DLD1 (cell line): Measurements from ENCODE around the gene NCAPH2.

Experiments used
- in situ Hi-C: cut with HindIII; loops from 2 replicates; pipeline ENCODE4 v1.10.0; 2017; ENCODE audit warnings: low sequenced_read_pairs

Gene NCAPH2

DNA sequence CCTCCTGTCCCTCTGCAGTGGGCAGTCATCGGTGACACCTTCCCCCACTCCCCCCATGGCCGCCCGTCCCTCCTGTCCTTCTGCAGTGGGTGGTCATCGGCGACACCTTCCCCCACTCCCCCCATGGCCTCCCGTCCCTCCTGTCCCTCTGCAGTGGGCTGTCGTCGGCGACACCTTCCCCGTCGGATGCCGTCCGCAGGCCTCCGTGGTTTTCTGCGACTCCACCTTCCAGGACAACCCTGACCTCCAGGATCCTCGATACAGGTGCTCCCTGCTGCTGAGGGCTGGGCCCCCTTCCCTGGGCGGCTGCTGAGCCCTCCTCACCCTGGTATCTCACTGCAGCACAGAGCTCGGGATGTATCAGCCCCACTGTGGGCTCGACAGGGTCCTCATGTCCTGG, 19.1 kb upstream of the NCAPH2 start:
- in situ Hi-C loops: no loop called here

DNA sequence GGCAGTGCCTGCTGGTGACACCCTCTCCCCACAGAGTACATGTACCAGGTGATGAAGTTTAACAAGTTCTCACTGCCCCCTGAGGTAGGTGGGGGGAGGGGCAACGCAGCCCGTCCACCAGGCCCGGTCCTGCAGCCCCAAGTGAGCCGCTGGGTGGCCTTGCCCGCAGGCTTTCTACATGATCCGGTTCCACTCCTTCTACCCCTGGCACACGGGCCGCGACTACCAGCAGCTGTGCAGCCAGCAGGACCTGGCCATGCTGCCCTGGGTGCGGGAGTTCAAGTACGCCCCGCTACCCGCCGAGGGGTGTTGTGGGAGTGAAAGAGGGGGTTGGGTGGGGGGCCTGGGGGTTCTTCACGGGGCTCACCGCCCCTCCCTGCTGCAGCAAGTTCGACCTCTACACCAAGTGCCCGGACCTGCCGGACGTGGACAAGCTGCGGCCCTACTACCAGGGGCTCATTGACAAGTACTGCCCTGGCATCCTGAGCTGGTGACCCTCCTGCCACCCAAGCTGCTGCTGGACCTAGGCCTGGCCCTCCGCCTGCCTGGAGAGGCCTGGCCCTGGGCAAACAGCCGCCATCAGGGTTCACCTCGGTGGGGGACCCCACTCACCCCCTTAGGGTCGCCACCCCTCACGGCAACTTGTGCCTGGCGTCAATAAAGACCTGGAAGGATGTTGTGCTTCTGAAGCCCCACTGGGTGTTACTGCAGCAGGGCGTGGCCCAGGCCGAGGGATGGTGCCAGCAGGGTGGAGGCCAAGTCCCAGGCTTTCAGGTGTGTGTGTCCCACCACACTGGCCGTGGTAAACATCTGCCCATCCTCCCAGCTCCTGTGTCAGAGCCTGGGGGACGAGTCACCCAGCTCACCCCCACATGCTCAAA, 18.4 kb upstream of the NCAPH2 start:
- in situ Hi-C loops: no loop called here

DNA sequence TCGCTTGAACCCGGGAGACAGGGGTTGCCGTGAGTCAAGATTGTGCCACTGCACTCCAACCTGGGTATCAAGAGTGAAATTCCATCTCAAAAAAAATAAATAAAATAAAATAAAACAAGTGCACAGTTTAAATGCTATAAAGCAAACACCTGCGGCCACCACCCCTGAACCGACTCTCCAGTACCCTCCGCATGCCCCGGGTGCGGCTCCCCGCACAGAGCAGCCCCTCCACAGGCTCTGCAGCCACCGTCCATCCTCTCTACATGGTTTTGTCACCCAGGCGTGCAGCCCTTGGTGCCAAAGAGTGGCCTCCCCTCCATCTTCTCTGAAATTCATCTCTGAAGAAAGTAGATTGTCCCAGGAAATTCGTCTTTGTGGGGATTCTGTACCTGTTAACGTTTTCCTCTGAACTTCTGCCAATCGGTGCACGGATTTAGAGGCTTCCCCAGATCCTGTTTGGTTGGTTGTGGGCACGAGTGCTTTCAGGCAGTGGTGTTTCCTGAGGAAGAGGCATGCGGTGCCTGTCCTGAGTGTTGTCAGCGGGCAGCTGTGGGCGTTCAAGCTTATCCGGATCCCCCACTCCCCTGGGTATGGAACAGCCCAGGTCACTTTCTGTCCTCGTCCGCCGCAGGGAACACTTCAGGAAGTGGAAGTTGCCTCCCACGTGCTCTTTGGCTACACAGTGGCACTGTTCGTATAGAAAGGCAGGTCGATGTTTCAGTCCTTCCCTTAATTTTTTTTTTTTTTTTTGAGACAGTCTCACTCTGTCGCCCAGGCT, 17.3 kb upstream of the NCAPH2 start:
- in situ Hi-C loops: no loop called here

DNA sequence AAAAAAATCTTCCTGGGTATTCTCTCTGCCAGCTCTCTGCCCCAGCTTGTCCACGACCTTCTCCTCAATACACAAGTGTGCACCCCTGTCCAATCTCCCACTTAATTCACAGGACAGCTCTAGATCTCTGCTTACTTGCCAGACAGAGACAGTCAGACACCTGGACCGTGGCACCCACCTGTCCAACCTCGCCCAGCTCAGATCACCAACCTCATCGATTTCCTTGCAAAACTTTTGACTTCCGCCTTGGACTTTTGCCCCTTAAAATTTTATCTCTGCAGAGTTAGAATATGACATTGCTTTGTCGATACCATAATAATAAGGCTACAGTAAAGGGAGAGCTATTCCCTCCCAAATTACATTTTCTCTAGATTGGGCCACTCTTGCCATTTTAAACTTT, 10.9 kb upstream of the NCAPH2 start:
- in situ Hi-C loops: no loop called here

DNA sequence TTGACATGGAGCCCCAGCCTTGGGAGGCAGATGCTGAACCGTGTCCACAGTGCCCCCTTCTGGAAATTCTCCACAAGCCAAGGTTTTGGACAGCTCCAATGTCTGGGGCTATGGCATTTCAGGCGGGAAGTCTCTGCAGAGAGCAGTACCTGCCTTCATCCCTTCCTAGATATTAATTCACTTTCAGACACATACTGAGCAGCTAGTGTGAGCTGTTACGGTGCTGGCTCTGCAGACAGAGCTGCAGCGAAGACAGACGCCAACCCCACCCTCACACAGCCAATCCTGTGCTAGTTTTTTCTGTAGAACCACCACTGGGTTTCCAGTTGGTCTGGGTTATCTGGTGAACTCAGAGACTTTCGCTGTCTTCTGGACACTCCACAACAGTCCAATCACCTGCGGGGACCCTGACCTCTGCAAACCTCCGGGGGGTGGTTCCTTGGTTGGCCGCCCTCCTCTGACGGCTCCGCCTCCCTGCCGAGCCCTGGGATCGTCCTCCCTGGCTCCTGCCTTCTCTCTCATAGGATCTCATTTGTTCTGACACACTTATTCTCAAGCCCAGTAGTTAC, 9.6 kb upstream of the NCAPH2 start:
- in situ Hi-C loops: no loop called here

DNA sequence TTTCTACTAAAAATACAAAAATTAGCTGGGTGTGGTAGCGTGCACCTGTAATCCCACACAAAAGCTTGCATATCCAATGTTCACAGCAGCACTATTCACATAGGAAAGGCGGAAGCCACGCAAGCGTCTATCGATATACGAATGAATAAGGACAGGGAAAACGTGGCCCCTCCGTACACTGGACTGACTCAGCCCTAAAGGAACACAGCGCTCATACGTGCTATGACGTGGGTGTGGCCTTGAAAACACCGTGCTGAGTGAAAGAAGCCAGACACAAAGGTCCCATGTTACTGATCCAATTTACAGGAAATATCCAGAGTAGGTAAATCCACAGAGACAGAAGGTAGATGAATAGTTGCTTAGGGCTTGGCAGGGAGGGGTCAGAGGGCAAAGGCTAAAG, 7.6 kb upstream of the NCAPH2 start:
- in situ Hi-C loops: no loop called here

DNA sequence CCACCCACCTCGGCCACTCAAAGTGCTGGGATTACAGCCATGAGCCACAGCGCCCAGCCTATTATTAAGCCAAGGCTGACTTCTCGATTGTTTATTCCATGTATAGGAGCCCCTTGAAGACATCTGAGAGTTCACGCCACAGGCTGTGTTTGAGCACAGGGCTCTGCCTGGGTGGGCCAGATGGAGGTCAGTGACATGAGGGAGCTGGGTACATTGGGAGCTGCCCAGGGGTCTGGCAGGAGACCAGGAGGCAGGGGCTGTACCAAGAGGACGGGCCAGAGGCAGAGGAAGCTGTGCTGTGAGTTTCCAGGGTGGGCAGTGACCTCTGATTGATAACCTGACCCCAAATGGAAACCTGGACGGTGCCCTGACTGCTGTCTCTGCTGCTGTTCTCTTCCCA, 5.9 kb upstream of the NCAPH2 start:
- in situ Hi-C loops: no loop called here

DNA sequence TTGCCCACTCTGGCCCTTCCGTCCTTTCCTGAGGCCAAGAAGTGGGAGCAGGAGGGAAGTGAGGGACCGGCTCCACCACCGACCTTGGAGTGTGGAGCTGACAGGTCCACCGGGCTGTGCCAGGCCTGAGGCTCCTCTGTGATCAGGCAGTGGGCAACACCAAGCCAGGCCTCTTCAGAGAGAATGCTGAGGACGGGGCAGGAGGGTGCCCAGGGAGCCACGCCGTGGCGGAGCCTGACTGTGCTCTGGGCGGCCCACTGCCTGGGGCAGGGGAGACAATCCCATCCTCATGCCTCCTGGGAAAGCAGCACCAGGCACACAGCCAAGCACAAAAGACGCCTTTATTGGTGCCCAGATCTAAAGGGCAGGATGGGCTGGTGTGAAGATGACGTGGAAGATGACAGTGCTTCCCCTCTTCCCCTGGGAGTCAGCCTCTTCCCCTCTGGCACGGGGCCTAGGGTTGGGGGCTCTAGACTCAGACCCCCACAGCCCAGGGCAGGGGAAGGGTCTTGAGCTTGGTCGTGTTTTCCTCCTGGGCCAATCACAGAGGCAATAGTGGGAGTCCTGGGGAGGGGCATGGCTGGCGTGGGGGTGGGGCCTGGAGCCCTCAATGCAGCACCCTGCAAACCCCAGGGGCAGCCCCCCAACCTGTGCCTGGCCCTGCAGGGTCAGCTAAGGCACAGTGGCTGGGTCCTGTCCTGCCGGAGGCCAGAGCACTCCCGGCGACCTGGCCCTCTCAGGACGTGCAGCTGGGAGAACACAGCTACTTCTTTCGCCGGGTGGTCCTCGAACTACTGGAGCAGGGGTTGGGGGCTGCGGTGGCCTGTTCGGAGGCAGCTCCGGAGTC, 5.2 kb upstream of the NCAPH2 start:
- in situ Hi-C loops: no loop called here

DNA sequence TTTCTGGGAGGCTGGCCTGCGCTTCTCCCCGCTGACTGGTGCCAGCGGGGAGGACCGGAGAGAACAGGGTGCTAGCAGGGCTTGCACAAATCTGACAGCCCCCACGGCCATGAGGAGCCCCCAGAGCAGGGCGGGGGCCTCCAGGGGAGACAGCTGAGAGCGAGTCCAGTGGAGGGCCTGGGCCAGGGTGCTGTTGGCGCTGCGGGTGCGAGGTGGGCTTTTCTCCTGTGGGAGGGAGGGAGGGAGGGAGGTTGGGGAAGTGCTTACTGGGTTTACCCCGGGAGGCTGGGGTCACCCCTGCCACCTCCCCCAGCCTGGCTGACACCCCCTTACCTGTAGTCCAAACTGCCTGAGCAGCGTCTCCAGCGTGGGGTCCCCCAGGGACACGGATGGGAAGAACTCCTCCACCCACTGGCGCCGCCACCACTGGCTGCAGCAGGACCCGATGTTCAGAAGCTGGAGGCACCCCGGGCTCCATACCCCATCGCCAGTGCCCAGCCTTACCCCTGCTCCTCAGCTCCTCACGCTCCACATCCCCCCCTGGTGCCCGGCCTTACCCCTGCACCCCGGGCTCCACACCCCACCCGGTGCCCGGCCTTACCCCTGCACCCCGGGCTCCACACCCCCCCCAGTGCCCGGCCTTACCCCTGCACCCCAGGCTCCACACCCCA, 4.4 kb upstream of the NCAPH2 start:
- in situ Hi-C loops: no loop called here

DNA sequence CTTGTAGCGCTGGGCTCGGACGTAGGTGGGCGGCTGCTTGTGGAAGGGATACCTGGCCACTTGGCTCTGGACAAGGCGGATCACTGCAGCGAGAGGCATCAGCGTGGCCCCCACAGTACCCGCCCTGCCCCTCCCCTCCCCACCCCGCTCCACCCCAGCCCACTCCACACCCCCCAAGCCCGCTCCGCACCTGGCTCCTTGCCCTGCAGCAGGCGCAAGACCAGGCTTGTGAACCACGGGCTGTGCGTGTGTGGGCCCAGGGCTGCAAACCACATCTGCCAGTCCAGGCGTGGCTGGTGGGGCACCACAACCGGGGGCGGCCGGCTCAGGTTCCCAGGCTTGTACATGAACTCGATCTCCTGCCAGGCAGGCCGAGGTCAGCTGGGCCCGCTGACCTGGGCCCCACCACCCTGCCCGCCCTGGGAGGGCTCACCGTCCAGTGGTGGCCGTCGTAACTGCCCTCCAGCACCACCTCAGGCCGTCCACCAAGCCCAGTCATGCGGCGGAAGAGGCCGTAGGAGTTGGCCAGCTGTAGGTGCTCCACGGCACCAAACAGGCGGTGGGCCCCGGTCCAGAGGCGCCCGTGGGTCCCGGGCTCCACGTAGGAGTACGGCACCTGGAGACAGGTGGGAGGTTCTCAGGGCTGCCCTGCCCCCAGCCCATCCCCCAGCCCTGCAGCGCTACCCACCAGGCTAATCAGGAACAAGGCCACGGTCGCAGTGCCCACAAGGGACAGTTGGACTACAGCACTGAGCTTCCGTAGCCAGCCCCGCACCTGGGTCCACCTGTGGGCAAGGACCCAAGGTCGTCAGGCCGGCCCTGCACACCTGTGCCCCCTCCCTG, 3.4 kb upstream of the NCAPH2 start:
- in situ Hi-C loops: no loop called here

DNA sequence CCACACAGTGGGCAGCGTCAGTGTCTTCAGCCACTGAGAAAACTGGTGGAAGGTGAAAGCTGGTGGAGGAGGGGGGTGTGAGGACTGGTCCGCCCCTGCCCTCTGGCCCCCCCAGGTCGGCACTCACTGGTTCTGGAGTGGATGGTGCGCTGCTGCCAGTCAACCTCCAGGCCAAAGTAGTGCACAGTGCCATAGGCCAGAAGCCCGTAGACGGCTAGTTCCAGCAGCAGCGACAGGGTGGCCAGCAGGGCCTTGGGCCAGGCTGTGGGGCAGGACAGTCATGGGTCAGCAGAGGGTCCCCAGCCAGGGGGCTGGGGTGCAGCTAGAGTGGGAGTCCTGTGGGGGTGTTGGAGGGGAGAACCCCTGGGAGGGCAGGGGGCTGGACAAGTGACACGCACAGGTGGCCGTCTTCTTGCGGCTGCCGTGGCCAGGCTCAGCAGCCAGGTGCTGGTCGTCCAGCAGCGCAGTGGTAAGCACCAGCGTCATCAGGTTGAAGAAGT, 2.7 kb upstream of the NCAPH2 start:
- in situ Hi-C loops: no loop called here

DNA sequence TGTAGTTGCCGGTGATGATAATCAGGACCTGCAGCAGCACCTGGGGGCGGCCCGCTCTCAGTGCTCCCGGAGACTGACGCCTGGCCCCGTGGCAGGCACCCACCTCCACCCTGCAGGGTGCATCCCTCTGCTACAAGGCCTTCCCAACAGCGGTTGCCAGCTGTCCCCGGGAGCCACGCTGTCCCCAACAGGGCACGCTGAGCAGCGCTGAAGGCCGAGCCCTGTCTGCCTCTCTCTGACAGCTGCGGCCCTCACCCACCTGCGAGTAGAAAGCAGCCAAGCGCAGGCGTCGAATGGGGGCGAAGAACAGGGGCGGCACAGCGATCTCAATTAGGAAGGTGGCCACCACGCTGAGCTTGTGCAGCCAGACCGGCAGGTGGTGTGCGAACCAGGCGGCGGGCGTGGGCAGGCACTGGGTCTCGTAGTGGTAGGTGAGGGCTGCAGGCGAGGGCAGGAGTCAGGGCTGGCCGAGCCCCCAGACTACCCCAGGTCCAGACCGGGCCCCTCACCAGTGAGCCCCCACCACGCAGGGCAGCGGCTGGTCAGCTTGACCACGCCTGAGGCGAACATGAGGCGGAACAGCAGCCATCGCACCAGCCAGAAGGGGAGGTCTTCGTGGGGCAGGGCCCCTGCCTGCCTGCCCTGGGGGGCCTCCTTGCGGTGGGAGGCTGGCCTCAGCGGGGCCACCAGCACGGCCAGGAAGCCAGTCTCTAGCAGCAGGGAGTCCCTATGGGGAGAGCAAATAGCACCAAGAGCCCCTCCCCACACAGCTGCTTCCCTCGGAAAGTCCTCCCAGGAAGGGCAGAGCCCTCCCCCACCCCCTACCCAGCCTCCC, 2.0 kb upstream of the NCAPH2 start:
- in situ Hi-C loops: no loop called here

DNA sequence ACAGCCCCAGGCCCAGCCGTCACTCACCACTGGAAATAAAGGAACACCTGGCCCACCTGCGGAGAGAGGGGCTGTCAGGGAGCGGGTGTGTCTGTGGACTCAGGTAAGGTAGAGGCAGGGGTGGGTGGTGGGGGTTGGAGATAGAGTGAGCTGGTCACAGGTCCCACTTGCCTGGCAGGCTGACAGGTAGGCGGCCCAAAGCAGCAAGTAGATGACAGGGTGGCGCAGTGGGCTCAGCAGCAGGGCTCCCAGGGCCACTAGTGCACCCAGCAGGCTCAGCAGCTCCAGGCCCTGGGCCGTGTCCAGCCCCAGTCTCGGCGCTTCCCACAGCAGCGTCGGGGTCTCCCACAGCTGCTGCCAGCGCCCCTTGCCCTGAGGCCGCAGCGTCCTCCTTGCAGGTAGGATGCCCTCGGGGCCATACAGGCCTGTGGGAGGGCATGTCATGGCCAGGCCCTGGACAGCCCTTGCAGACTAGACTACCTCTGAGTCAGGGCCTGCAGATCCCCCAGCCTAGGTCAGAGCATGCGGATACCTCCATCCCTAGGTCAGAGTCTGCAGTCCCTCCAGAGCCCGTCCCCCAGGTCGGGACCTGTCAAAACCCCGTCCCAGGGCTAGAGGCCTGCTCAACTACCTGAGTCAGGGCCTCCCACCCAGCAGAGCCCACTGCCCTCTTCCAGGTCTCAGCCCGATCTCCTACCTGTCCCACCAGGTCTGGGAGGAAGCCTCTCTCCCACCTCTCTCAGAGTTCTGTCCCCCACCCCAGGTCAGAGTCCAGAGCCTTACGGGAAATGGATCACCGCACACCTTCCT, 1.2 kb upstream of the NCAPH2 start:
- in situ Hi-C loops: no loop called here

DNA sequence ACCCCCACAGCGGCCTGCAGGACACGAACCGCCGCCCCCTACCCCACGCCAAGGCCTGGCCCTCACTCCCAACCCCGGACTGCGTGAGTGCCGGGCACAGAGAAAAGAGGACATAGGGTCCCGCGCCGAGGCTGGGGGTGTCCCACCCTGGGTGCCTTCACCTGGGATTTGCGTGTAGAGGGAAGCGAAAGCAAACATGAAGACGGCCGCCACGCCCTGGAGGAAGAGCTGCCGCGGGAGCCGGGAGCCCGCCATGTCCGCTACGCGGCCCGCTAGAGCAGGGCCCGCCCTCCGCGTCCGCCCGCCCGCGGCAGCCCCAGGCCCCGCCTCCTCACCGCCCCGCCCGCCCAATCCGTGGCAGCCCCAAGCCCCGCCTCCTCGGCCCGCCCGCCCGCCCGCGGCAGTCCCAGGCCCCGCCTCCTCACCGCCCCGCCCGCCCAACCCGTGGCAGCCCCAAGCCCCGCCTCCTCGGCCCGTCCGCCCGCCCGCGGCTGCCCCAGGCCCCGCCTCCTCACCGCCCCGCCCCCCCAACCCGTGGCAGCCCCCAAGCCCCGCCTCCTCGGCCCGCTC, 518 bp upstream of the NCAPH2 start, which contains the start of gene LMF2:
Gene LMF2, minus strand, starts transcription at position 282 of the 570 bp plus-strand sequence. Its CDS starts 27 bp downstream, at position 255.
- in situ Hi-C loops: no loop called here

DNA sequence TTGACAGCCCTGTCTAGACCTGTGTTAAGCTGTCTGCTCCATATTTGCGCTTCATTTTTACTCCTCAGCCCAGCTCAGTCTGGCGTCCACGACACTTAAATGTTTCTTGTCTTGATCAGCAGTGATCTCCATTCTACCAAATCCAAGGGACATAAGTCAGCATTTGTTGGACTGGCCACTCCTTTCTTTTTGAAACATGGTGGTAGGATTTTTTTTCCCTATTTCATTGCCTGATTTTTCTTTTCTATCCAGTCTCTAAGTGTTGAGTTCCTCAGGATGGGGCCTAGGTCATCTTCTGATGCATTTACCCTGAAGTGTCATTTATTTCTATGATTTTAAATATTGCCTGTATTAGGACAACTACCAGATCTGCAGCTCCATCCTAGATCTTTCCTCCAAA, 873 bp downstream of the NCAPH2 start:
- in situ Hi-C loops: no loop called here

DNA sequence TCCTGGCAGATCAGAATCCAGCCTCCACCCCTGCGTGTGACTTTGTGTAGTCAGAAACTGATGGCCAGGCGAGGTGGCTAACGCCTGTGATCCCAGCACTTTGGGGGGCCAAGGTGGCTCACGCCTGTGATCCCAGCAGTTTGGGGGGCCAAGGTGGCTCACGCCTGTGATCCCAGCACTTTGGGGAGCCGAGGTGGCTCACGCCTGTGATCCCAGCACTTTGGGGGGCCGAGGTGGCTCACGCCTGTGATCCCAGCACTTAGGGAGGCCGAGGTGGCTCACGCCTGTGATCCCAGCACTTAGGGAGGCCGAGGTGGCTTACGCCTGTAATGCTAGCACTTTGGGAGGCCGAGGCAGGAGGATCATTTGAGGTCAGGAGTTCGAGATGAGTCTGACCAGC, 5.2 kb downstream of the NCAPH2 start:
- in situ Hi-C loops: no loop called here

DNA sequence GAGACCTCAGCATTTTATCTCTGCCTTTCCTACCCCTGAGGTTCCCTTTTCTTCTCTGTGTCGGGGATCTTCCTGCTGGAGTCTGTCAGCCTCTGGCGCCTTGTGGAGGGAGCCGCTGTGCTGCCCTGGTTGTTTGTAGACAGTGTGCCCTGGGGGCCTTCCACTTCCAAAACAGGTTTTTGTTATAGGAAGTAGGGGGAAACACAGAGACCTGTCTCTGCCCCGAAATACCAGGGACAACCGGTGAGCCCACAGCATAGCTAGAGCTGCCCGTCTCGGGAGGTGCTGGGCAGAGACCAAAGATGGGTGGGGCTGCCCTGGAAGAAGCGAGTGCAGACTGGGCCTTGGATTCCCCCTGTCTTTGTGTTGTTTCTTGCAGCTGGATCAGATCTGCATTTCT, 8.0 kb downstream of the NCAPH2 start:
- in situ Hi-C loops: no loop called here
